Type B pancreatic cell (in vitro differentiated cells): Measurements from ENCODE around the gene SLC17A4. TPM values are rescaled to one million over a fixed set of nuclear protein-coding genes. Genes with fewer than 3 reads are reported as not detected.
A peak's percentile ranks its signal among the peaks of the same experiment; 100 is the strongest.
"Not testable (repeated sequence)": the region's sequence is repeated elsewhere in the genome, so short reads cannot be mapped to it uniquely, and the experiment has no call there.

Experiments
- DNase-seq: peaks from one replicate; pipeline ENCODE4 v3.0.0; 2021; ENCODE audit warnings: mixed read lengths; ENCODE audit not compliant: unreplicated experiment; ENCODE audit errors: extremely low spot score
- H3K27ac Mint-ChIP-seq: 2 replicates; pipeline ENCODE4 v1.8.0; 2021; ENCODE audit warnings: mild to moderate bottlenecking, mixed read lengths
- H3K27me3 Mint-ChIP-seq: 2 replicates; pipeline ENCODE4 v1.8.0; 2021; ENCODE audit warnings: mixed read lengths
- H3K36me3 Mint-ChIP-seq: 2 replicates; pipeline ENCODE4 v1.8.0; 2021; ENCODE audit warnings: mixed read lengths
- H3K4me1 Mint-ChIP-seq: one replicate; pipeline ENCODE4 v1.8.0; 2021; ENCODE audit warnings: mixed read lengths; ENCODE audit not compliant: unreplicated experiment
- H3K4me3 Mint-ChIP-seq: 2 replicates; pipeline ENCODE4 v1.8.0; 2021; ENCODE audit warnings: mild to moderate bottlenecking, mixed read lengths
- H3K9me3 Mint-ChIP-seq: 2 replicates; pipeline ENCODE4 v1.8.0; 2021; ENCODE audit warnings: mixed read lengths
- total RNA-seq: library from RNA; stranded (reverse); gene quantifications from 2 replicates; pipeline ENCODE4 v1.2.1, GENCODE V29; 2021; ENCODE audit warnings: low replicate concordance
- TF ChIP-seq, protein P1 (sequence below): fragments of 200-600 bp; sonication (generic); conservative IDR thresholded peaks from 2 replicates; pipeline ENCODE4 v1.5.0; 2021; ENCODE audit warnings: antibody characterized with exemption, mild to moderate bottlenecking

SLC17A4 gene
- total RNA-seq, 1 donor from 2014 or later, result 1.0 TPM

DNA sequence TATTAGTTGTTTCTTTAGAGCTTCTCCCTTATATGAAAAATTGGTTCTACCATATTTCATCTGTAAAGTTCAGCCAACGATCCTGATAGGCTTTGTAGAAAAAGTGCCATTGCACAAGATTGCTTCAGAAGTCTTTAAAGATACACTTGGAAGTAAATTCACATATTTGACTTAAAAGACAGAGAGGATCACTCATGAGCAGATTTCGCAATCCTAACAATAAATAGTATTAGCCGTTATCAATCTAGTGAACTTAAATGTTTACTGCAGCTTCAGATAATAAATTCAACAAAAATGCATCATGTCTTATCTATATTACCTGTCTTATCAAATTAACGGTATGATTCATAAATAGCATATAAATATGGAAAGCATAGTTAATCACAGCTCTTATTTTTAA lies 8.7 kb upstream of the SLC17A4 start:
- no peak overlapping the region for H3K4me3 Mint-ChIP-seq

DNA sequence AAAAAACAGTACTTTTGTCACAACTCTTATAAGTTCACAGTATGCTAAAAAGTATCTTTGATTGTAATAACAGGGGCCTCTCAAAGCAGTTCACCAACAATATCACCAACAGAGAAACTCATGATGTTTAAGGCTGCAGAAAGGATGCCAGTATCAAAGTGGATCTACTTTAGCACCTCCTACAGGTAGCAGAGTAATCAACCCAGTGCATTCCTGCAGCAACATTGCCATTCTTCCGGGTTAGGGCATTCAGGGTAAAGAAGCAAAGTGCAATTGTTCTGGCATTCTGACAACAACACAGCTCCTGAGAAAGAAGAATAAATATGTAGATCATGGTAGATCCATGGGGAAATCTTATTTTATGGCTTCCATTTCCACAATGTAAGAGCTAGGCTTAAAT lies 7.6 kb upstream of the SLC17A4 start:
- Mint-ChIP-seq H3K4me1 (no peaks in the 10 kb centered on the region), H3K36me3 (no peaks in the 10 kb centered on the region), H3K9me3 (no peaks in the 10 kb centered on the region), H3K27ac (no peak overlapping the region), H3K4me3 (no peak overlapping the region), H3K27me3 (no peaks in the 10 kb centered on the region)
- TF ChIP-seq, protein P1, sequence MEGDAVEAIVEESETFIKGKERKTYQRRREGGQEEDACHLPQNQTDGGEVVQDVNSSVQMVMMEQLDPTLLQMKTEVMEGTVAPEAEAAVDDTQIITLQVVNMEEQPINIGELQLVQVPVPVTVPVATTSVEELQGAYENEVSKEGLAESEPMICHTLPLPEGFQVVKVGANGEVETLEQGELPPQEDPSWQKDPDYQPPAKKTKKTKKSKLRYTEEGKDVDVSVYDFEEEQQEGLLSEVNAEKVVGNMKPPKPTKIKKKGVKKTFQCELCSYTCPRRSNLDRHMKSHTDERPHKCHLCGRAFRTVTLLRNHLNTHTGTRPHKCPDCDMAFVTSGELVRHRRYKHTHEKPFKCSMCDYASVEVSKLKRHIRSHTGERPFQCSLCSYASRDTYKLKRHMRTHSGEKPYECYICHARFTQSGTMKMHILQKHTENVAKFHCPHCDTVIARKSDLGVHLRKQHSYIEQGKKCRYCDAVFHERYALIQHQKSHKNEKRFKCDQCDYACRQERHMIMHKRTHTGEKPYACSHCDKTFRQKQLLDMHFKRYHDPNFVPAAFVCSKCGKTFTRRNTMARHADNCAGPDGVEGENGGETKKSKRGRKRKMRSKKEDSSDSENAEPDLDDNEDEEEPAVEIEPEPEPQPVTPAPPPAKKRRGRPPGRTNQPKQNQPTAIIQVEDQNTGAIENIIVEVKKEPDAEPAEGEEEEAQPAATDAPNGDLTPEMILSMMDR, result no peak
- DNase-seq, result no peak

More for the DNA sequence above, 8.7 kb upstream of the SLC17A4 start:
- Mint-ChIP-seq H3K27me3 (no peaks in the 10 kb centered on the region), H3K27ac (no peak overlapping the region), H3K4me1 (no peaks in the 10 kb centered on the region), H3K36me3 (no peaks in the 10 kb centered on the region), H3K9me3 (no peaks in the 10 kb centered on the region)
- TF ChIP-seq, protein P1, result no peak
- DNase-seq, result no peak

DNA sequence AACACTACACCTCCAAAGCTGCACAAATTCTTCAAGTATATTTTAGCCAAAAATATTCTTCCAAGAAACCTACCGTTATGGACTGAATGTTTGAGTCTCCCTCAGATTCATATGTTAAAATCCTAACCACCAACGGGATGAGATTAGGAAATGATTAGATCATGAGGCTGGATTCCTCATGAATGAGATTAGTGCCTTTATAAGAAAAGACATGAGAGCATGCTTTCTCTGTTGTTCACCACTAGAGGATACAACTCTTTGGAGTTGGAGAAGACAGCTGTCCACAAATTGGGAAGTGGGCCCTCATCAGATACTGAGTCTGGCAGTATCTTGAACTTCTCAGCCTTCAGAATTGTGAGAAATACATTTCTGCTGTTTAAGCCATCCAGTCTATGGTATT lies 7.1 kb upstream of the SLC17A4 start:
- no peak for DNase-seq
- Mint-ChIP-seq H3K27ac (no peak overlapping the region), H3K4me1 (no peaks in the 10 kb centered on the region), H3K36me3 (no peaks in the 10 kb centered on the region), H3K9me3 (no peaks in the 10 kb centered on the region), H3K27me3 (no peaks in the 10 kb centered on the region), H3K4me3 (no peak overlapping the region)
- TF ChIP-seq, protein P1, result no peak

DNA sequence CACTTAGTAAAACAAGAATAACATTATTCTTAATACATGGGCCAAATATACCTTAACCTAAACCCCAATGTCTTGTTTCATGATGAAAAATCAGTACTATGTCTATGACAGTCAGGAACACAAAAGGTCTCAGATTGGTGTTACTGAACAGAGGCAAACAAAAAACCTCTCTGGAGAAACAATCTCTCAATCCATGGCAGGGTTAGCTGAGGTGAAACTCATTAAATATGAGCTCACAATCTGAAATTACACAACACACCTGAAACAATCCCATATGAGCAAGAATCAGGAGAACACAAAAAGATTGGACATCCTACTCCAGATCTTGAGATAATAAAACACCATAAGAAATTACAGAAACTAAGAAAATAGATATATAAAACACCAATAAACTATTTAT lies 6.5 kb upstream of the SLC17A4 start:
- Mint-ChIP-seq H3K9me3 (no peaks in the 10 kb centered on the region), H3K4me1 (no peaks in the 10 kb centered on the region), H3K27me3 (no peaks in the 10 kb centered on the region), H3K4me3 (no peak overlapping the region), H3K36me3 (no peaks in the 10 kb centered on the region), H3K27ac (peak overlapping the region; percentile 79)
- no peak for DNase-seq
- TF ChIP-seq, protein P1, result no peak

DNA sequence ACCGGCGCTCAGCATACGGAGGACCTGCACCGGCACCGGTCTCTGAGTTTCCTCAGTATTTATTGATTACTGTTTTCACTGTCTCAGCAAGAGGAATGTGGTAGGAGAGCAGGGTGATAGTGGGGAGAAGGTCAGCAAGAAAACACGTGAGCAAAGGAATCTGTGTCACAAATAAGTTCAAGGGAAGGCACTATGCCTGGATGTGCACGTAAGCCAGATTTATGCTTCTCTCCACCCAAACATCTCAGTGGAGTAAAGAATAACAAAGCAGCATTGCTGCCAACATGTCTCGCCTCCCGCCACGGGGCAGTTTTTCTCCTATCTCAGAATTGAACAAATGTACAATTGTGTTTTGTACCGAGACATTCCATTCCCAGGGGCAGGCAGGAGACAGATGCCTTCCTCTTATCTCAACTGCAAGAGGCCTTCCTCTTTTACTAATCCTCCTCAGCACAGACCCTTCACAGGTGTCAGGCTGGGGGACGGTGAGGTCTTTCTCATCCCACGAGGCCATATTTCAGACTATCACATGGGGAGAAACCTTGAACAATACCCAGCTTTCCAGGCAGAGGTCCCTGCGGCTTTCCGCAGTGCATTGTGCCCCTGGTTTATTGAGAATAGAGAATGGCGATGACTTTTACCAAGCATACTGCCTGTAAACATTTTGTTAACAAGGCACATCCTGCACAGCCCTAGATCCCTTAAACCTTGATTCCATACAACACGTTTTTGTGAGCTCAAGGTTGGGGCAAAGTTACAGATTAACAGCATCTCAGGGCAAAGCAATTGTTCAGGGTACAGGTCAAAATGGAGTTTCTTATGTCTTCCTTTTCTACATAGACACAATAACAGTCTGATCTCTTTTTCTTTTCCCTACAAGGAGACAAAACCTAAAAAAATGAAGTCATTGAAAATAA lies 5.7 kb upstream of the SLC17A4 start:
- not testable (repeated sequence) for H3K27me3 Mint-ChIP-seq, H3K4me1 Mint-ChIP-seq, H3K9me3 Mint-ChIP-seq, DNase-seq, H3K36me3 Mint-ChIP-seq, H3K4me3 Mint-ChIP-seq
- peak overlapping the region; percentile 79 for H3K27ac Mint-ChIP-seq

DNA sequence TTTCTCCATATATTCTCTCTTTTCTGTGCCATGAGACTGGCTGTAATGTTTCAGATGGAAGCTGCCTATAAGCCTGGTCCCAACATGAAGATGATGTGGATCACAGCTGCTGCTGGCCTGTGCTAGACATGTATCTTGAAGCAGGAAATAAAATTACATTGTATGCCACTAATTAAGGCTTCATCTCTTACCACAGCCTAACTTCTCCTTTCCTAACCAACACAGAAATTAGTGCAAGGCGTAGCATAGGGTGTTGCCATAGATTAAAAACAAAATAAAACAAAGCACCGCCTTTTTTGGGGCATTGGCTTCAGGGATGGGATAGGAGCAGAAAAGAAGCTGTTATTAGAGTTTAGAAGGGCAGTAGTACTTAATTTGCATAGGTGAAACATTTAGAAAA lies 4.7 kb upstream of the SLC17A4 start:
- no peaks in the 10 kb centered on the region for H3K36me3 Mint-ChIP-seq
- no peaks in the 10 kb centered on the region for H3K9me3 Mint-ChIP-seq
- H3K27ac Mint-ChIP-seq, result no peak overlapping the region
- no peak overlapping the region for H3K4me3 Mint-ChIP-seq
- no peaks in the 10 kb centered on the region for H3K4me1 Mint-ChIP-seq
- no peaks in the 10 kb centered on the region for H3K27me3 Mint-ChIP-seq
- TF ChIP-seq, protein P1, result no peak
- no peak for DNase-seq
